HCT116 (cell line): ENCODE measurements around the gene IFNL1. TPM values are rescaled to one million over a fixed set of nuclear protein-coding genes. Genes with fewer than 3 reads are reported as not detected.

Source experiments
- ATAC-seq: fragments of 200-7000 bp; cut with Tn5 transposase; 2 replicates; pipeline ENCODE4 v1.9.1; 2020; ENCODE audit warnings: mild to moderate bottlenecking, moderate library complexity
- BruUV-seq: library from RNA; stranded (reverse); fragments of 400-500 nt; replicated peaks from 2 replicates; lab custom pipeline; 2021; lab: Mats Ljungman, UMichigan
- CTCF ChIA-PET: fragments of 300-600 bp; sonication (Branson Sonifier 250); formaldehyde crosslinking; loops from one replicate; lab custom pipeline; 2021; ENCODE audit warnings: antibody characterized with exemption; lab: Charles Lee
- POLR2A ChIA-PET: fragments of 300-600, 350-600 bp; sonication (Branson Sonifier 250); formaldehyde crosslinking; loops from one replicate; lab custom pipeline; 2021; ENCODE audit warnings: antibody characterized with exemption; lab: Charles Lee
- RAD21 ChIA-PET, 2 experiments: fragments of 300-600 bp; sonication (Branson Sonifier 250); formaldehyde crosslinking; loops; one replicate each; lab custom pipeline; 2023; ENCODE audit warnings: low total read pairs in 2 of 2; ENCODE audit not compliant: uncharacterized antibody in 2 of 2, unreplicated experiment in 2 of 2, low non-redundant PET in 1 of 2; lab: Charles Lee
- DNase-seq: peaks from one replicate; pipeline ENCODE4 v3.0.0-alpha.2; 2010; ENCODE audit warnings: low read depth, low spot score
- H2AFZ ChIP-seq: fragments of 200-600 bp; shearing (Covaris generic), sonication (generic); 2 replicates; pipeline ENCODE4 v1.6.1; 2017; ENCODE audit warnings: low read depth, mixed run types, mixed read lengths, antibody characterized with exemption, low read length; ENCODE audit not compliant: poor library complexity, severe bottlenecking
- H3K27ac ChIP-seq: 2 replicates; pipeline ENCODE4 v1.5.1; 2012; ENCODE audit warnings: low read depth, low read length
- H3K27me3 ChIP-seq: fragments of 200-600 bp; sonication (generic); 2 replicates; pipeline ENCODE4 v1.6.1; 2016; ENCODE audit warnings: mixed run types, low read length, mixed read lengths; ENCODE audit not compliant: insufficient read depth
- H3K36me3 ChIP-seq, 2 experiments: fragments of 200-500 bp in 1 of 2; fragments of 200-600 bp in 1 of 2; sonication (Bioruptor generic) in 1 of 2; sonication (generic) in 1 of 2; 2 replicates each; pipeline versions ENCODE4 v1.5.1 to v1.6.1; 2014 to 2016; ENCODE audit warnings: low read length in 2 of 2, inconsistent platforms in 1 of 2, mixed read lengths in 1 of 2, mixed run types in 1 of 2; ENCODE audit not compliant: insufficient read depth in 2 of 2, control insufficient read depth in 1 of 2
- H3K4me1 ChIP-seq, 2 experiments: fragments of 200-600 bp in 1 of 2; sonication (generic) in 1 of 2; 2 replicates each; pipeline versions ENCODE4 v1.5.1 to v1.6.1; 2012 to 2017; ENCODE audit warnings: low read length in 2 of 2, inconsistent platforms in 1 of 2, mild to moderate bottlenecking in 1 of 2, mixed read lengths in 1 of 2, mixed run types in 1 of 2, moderate library complexity in 1 of 2; ENCODE audit not compliant: insufficient read depth in 2 of 2, control insufficient read depth in 1 of 2
- H3K4me2 ChIP-seq: fragments of 200-600 bp; sonication (generic); 2 replicates; pipeline ENCODE4 v1.6.1; 2017; ENCODE audit warnings: mixed run types, low read length, mixed read lengths
- H3K4me3 ChIP-seq, 2 experiments: fragments of 200-600 bp in 1 of 2; sonication (generic) in 1 of 2; replicated peaks in 1 of 2; 2 replicates each; pipeline ENCODE4 v1.5.1; 2011 to 2016; ENCODE audit warnings: low read length in 2 of 2, control low read depth in 1 of 2, low read depth in 1 of 2, mild to moderate bottlenecking in 1 of 2, mixed read lengths in 1 of 2, mixed run types in 1 of 2
- H3K79me2 ChIP-seq: fragments of 200-600 bp; sonication (generic); 2 replicates; pipeline ENCODE4 v1.6.1; 2017; ENCODE audit warnings: mild to moderate bottlenecking, mixed run types, low read length, moderate library complexity, mixed read lengths; ENCODE audit not compliant: insufficient read depth
- H3K9ac ChIP-seq: fragments of 200-600 bp; sonication (generic); 2 replicates; pipeline ENCODE4 v1.6.1; 2016; ENCODE audit warnings: low read length, mixed read lengths
- H3K9me2 ChIP-seq: fragments of 200-600 bp; sonication (generic), shearing (Covaris generic); 2 replicates; pipeline ENCODE4 v1.6.1; 2017; ENCODE audit warnings: mixed run types, mild to moderate bottlenecking, moderate library complexity; ENCODE audit not compliant: insufficient read depth
- H3K9me3 ChIP-seq, 2 experiments: fragments of 200-500 bp in 1 of 2; fragments of 200-600 bp in 1 of 2; sonication (Bioruptor generic) in 1 of 2; sonication (generic) in 1 of 2; 2 replicates each; pipeline ENCODE4 v1.6.1; 2014 to 2017; ENCODE audit warnings: low read length in 2 of 2, mixed read lengths in 2 of 2, inconsistent platforms in 1 of 2, low read depth in 1 of 2, mild to moderate bottlenecking in 1 of 2, mixed run types in 1 of 2, moderate library complexity in 1 of 2; ENCODE audit not compliant: control insufficient read depth in 1 of 2, insufficient read depth in 1 of 2
- H4K20me1 ChIP-seq: fragments of 200-600 bp; sonication (generic), shearing (Covaris generic); 2 replicates; pipeline ENCODE4 v1.6.1; 2017; ENCODE audit warnings: mixed run types, mild to moderate bottlenecking, moderate library complexity; ENCODE audit not compliant: insufficient read depth
- ATF3 ChIP-seq: IDR thresholded peaks from 2 replicates; pipeline ENCODE4 v1.6.1; 2012
- CBX3 ChIP-seq: IDR thresholded peaks from 2 replicates; pipeline ENCODE4 v1.6.1; 2012; ENCODE audit warnings: low read depth
- CEBPB ChIP-seq: IDR thresholded peaks from 2 replicates; pipeline ENCODE4 v1.6.1; 2012; ENCODE audit warnings: low read depth
- CTCF ChIP-seq, 3 experiments: fragments of 200-600 bp in 1 of 3; sonication (generic) in 1 of 3; IDR thresholded peaks in 2 of 3; conservative IDR thresholded peaks in 1 of 3; 2 replicates each; pipeline ENCODE4 v1.5.1; 2012 to 2017; ENCODE audit warnings: low read depth in 2 of 3, low read length in 2 of 3, antibody characterized with exemption in 1 of 3, borderline replicate concordance in 1 of 3, control low read depth in 1 of 3, mild to moderate bottlenecking in 1 of 3, mixed read lengths in 1 of 3, mixed run types in 1 of 3, moderate library complexity in 1 of 3; ENCODE audit not compliant: insufficient read depth in 1 of 3
- ELF1 ChIP-seq: IDR thresholded peaks from 2 replicates; pipeline ENCODE4 v1.6.1; 2012; ENCODE audit warnings: low read depth, borderline replicate concordance
- EZH2 ChIP-seq: fragments of 200-600 bp; sonication (generic); IDR thresholded peaks from 2 replicates; pipeline ENCODE4 v1.6.1; 2017; ENCODE audit warnings: antibody characterized with exemption, mixed run types
- EZH2phosphoT487 ChIP-seq: fragments of 200-600 bp; IDR thresholded peaks from 2 replicates; pipeline ENCODE4 v1.6.1; 2018; ENCODE audit warnings: antibody characterized with exemption, borderline replicate concordance
- FOSL1 ChIP-seq: IDR thresholded peaks from 2 replicates; pipeline ENCODE4 v1.6.1; 2012; ENCODE audit warnings: low read depth
- MAX ChIP-seq: IDR thresholded peaks from 2 replicates; pipeline ENCODE4 v1.6.1; 2012
- POLR2A ChIP-seq: IDR thresholded peaks from 2 replicates; pipeline ENCODE4 v1.7.0; 2011; ENCODE audit warnings: borderline replicate concordance; ENCODE audit not compliant: insufficient read depth, insufficient read length; ENCODE audit errors: extremely low read depth
- POLR2AphosphoS5 ChIP-seq: IDR thresholded peaks from 2 replicates; pipeline ENCODE4 v1.6.1; 2011; ENCODE audit warnings: mild to moderate bottlenecking, low read depth, low read length, moderate library complexity
- RAD21 ChIP-seq: IDR thresholded peaks from 2 replicates; pipeline ENCODE4 v1.6.1; 2012; ENCODE audit warnings: low read depth, mild to moderate bottlenecking
- SIN3A ChIP-seq: IDR thresholded peaks from 2 replicates; pipeline ENCODE4 v1.6.1; 2012; ENCODE audit warnings: low read depth
- SRF ChIP-seq: IDR thresholded peaks from 2 replicates; pipeline ENCODE4 v1.6.1; 2012; ENCODE audit warnings: low read depth
- TCF7L2 ChIP-seq: IDR thresholded peaks from 2 replicates; pipeline ENCODE4 v1.7.0; 2011; ENCODE audit warnings: borderline replicate concordance, inconsistent platforms; ENCODE audit not compliant: insufficient read depth, insufficient read length; ENCODE audit errors: extremely low read depth
- ZBTB33 ChIP-seq: IDR thresholded peaks from 2 replicates; pipeline ENCODE4 v1.6.1; 2011; ENCODE audit warnings: mild to moderate bottlenecking, low read length, moderate library complexity; ENCODE audit not compliant: insufficient replicate concordance; ENCODE audit errors: extremely low read depth
- ZNF274 ChIP-seq: fragments of 200-500 bp; sonication (Bioruptor generic); IDR thresholded peaks from 2 replicates; pipeline ENCODE4 v1.6.1; 2014; ENCODE audit warnings: mild to moderate bottlenecking, low read depth, low read length, inconsistent platforms
- intact Hi-C: fragments of 100-400 bp; cut with micrococcal nuclease; formaldehyde crosslinking; loops from 2 replicates; pipeline ENCODE4 v1.10.0; 2022
- total RNA-seq: library from RNA; stranded (reverse); gene quantifications from one replicate; pipeline ENCODE4 v1.2.1, GENCODE V29; 2021; ENCODE audit not compliant: unreplicated experiment

IFNL1 gene
- total RNA-seq, 1 experiment from 2014 or later = not detected

- BruUV-seq = no TSS peak
- ChIA-PET RAD21 (no interaction called here), CTCF (interaction anchor here (2.5 kb wide), 1 partner anchor 12 kb away, joined by 11 read pairs; the partner anchor contains the start of gene SAMD4B), POLR2A (no interaction called here)
- Histone ChIP-seq H3K79me2 (no peaks in the 10 kb centered on the region), H3K36me3 (no peaks in the 10 kb centered on the region), H3K4me2 (no peak overlapping the region), H3K4me1 (peaks cover 0 to 11% of the 10 kb centered on the region in 2 experiments; a peak in 1 of 4 replicates), H3K27ac (no peak overlapping the region), H3K9me3 (no peaks in the 10 kb centered on the region), H3K27me3 (no peaks in the 10 kb centered on the region), H2AFZ (no peak overlapping the region), H3K9me2 (no peaks in the 10 kb centered on the region), H3K4me3 (no peak overlapping the region)
- no peak for ATAC-seq
- intact Hi-C loops = loop anchor here (5.0 kb wide), 1 partner anchor 368 kb away; no protein-coding TSS in a partner anchor
- TF ChIP-seq MAX = no peak
- no peak for TF ChIP-seq SIN3A
- TF ChIP-seq SRF = no peak
- no peak for TF ChIP-seq CTCF (IDR thresholded peaks at IDR 0.05 in 2 of 3, conservative IDR thresholded peaks at IDR 0.05 in 1 of 3; ENCODE audit: borderline replicate concordance in 1 of 3, insufficient read depth in 1 of 3, low read depth in 2 of 3, low read length in 2 of 3)
- no peak for TF ChIP-seq FOSL1
- TF ChIP-seq EZH2phosphoT487 = no peak
- no peak for TF ChIP-seq ATF3
- no peak for TF ChIP-seq RAD21
- TF ChIP-seq ZNF274 = no peak
- TF ChIP-seq EZH2 = no peak
- TF ChIP-seq CEBPB = no peak
- TF ChIP-seq ELF1 = no peak
- no peak for TF ChIP-seq POLR2A
- no peak for TF ChIP-seq CBX3
- TF ChIP-seq ZBTB33 = no peak
- no peak for TF ChIP-seq TCF7L2
- no peak for TF ChIP-seq POLR2AphosphoS5
- TF ChIP-seq, all 23 proteins: peak for 0
- DNase-seq = no peak
- H4K20me1 ChIP-seq = no peaks in the 10 kb centered on the region
- no peak overlapping the region for H3K9ac ChIP-seq
Observed at GRCh38 chr19:39329948-39330347, 33.7 kb downstream of the IFNL1 start.
